Motor neuron (in vitro differentiated cells): ENCODE data around the gene FXYD6. TPM values are rescaled to one million over a fixed set of nuclear protein-coding genes. Genes with fewer than 3 reads are reported as not detected.

Experiments used
- ATAC-seq, 8 experiments: fragments of 200-7000 bp; cut with Tn5 transposase; replicated peaks in 6 of 8; 2 replicates each; pipeline ENCODE4 v1.8.0; 2021; ENCODE audit warnings: mild to moderate bottlenecking in 8 of 8, moderate library complexity in 8 of 8
- H3K27ac ChIP-seq, 2 donors: fragments of 250-450 bp; sonication (Bioruptor Pico); 2 replicates each; pipeline ENCODE4 v1.9.0; 2021; ENCODE audit warnings: antibody characterized with exemption in 2 of 2, mild to moderate bottlenecking in 2 of 2, moderate library complexity in 1 of 2
- H3K4me1 ChIP-seq, 2 donors: fragments of 250-450 bp; sonication (Bioruptor Pico); replicated peaks in 1 of 2; 2 replicates each; pipeline ENCODE4 v1.6.1; 2021; ENCODE audit warnings: antibody characterized with exemption in 2 of 2, mild to moderate bottlenecking in 2 of 2, moderate library complexity in 1 of 2
- H3K4me3 ChIP-seq, 5 donors: fragments of 250-450 bp; sonication (Bioruptor Pico); 2 replicates each; pipeline ENCODE4 v1.9.0; 2021; ENCODE audit warnings: antibody characterized with exemption in 5 of 5, mild to moderate bottlenecking in 5 of 5, moderate library complexity in 4 of 5
- WGBS, 10 experiments: fragments of 450-650 bp; shearing (Covaris generic); methylation state at CpG; one replicate each; pipeline ENCODE4 v1.0.0; 2022; 5-methylcytosine and 5-hydroxymethylcytosine counted together
- in situ Hi-C, 9 experiments: fragments of 400-800 bp; cut with MboI; loops; one replicate each; pipeline ENCODE4 v1.15.0; 2021; ENCODE audit warnings: low sequenced_read_pairs in 9 of 9, low pct_unique_long_range_greater_than_20kb in 2 of 9; ENCODE audit not compliant: unreplicated experiment in 9 of 9
- total RNA-seq, 8 experiments: library from RNA; unstranded; fragments of 300-600 nt; gene quantifications; 2 replicates each; pipeline versions ENCODE4 v1.2.3 to v1.2.4, GENCODE V29; 2022

FXYD6 gene
- total RNA-seq, 8 experiments from 2014 or later: 0.18 to 230 (median 114) TPM

GRCh38 chr11:117877120-117877784 is 794 bp upstream of the FXYD6 start:
- peak in 3 of 8 experiments; percentile 0 to 11 (median 6) for ATAC-seq
- 0 to 43% (median 21%) methylated on average over 1 to 10 of the region's 12 CpGs; no CpG with 5 or more reads in 4 of the 10 experiments for WGBS, 10 experiments
- in situ Hi-C loops: no loop called here
- peak overlapping the region in 1 of 2 donors; percentile 36 for H3K27ac ChIP-seq
- peaks cover 19 to 40% of the 10 kb centered on the region in 2 donors for H3K4me1 ChIP-seq
- H3K4me3 ChIP-seq: peak overlapping the region; percentile 80 to 100 (median 91)

DNA sequence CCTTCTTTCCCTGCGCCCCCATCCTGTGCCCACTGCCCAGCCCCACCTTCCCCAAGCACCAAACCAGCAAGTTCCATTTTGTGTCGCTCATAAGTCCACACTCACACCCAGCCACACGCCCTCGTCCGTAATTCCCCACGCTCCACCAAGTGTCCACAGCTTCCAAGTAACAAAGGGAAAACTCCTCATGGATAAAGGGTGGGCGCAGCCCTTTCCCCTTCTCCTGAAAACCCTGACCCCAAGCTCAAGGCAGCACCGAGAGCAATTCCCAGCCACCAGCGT is 458 bp downstream of the FXYD6 start:
- ATAC-seq: peak in 5 of 8 experiments; percentile 0 to 5 (median 2)

DNA sequence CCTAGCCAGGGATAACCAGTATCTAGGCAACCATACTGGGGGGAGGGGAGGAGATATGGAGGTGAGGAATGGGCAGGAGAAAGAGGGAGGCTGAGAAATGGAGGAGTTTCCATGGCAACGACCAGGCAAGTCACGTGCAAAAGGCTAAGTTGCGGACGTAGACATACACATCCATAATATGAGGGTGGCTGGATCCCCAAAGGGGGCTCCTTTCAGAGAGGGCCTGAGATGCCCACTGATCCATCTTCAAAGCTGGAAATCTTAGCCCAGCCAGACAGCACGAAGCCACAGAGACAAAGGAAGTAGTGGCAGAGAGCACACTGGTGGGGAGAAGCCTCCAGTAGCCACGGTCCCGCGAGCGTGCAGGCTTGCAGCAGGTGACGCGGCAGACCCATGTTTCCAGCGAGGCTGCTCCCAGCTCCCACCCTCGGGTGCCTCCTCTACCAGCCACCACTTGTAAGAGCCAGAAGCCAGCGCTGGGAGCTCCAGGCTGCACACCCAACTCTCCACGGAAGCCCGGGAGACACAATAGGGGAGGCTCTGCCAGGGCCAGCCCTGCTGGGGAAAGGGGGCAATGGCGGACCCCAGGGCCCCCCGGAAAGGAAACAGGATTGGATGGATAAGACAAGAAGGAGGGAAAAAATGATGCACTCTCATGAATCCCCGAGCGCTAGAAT is 938 bp downstream of the FXYD6 start:
- WGBS, 10 experiments: 0 to 9% (median 0%) methylated on average over 1 to 7 of the region's 20 CpGs; no CpG with 5 or more reads in 4 of the 10 experiments
- H3K4me3 ChIP-seq: peak overlapping the region; percentile 80 to 100 (median 91)
- in situ Hi-C loops: no loop called here
- H3K4me1 ChIP-seq: peaks cover 20 to 42% of the 10 kb centered on the region in 2 donors
- peak overlapping the region; percentile 79 to 84 for H3K27ac ChIP-seq
- ATAC-seq: peak in 5 of 8 experiments; percentile 39 to 61 (median 50)

More for the DNA sequence above, 458 bp downstream of the FXYD6 start:
- in situ Hi-C loops: no loop called here
- Histone ChIP-seq H3K4me3 (peak overlapping the region; percentile 80 to 100 (median 91)), H3K27ac (peak overlapping the region; percentile 79 to 84), H3K4me1 (peaks cover 19 to 38% of the 10 kb centered on the region in 2 donors)
- WGBS, 10 experiments: 0% methylated on average over 1 to 3 of the region's 9 CpGs; no CpG with 5 or more reads in 8 of the 10 experiments

DNA sequence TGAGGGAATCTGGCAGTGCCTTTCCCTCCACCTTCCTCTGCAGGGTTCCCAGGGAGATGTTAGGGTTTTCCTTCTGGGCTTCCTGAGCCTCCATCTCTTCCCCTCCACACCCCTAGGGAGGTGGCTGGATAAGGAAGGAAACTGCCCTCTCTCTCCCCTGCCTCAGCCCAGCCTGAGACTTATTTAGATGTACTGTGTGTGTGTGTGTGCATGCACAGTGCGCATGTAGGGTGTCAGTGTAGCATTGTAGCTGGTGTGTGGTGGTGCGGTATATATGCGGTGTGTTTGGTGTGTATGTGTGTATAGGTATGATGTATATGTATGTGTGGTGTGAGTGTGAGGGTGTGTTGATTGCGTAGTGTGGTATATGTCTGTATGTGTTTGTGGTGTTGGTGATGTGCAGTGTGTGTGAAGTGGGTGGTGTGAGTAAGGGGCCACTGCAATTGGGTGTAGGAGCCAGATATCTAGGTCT is 1.5 kb downstream of the FXYD6 start:
- peak in 2 of 8 experiments; percentile 1 to 5 for ATAC-seq
- in situ Hi-C loops: no loop called here
- 80 to 100% (median 93%) methylated on average over 1 to 3 of the region's 4 CpGs; no CpG with 5 or more reads in 7 of the 10 experiments for WGBS, 10 experiments

DNA sequence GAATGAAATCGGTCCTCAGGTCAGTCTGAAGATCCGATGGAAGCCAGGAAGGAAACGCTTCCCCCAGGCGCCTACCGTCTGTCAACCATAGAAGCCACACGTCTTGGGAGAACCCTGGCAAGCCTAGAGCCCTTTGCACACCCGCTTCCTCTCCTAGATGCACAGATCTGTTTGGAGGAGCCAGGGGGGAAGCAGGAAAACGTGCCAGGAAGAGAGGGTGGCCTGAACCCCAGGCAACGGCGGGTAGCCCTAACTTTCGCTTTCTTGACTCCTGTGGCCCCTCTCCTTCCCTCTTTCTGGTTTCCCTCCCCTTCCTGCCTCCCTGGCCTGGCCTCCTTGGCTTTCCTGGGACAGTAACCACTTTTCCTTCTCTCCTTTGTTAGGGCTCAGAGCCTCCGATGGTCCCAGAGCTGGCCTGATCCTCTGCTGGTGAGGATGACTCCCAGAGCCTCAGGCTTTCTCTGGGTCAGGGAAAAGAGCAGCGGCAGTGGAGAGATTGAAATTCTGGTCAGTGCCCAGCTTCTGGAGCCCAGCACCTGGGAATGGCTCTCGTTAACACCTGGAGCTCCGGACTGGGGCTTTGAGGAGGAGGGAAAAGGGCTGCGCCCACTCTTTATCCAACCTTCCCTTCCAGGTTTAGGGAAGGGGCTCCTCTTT is 2.1 kb downstream of the FXYD6 start:
- 27 to 100% (median 63%) methylated on average over 2 to 8 of the region's 16 CpGs; no CpG with 5 or more reads in 2 of the 10 experiments for WGBS, 10 experiments
- Histone ChIP-seq H3K4me1 (peaks cover 31 to 54% of the 10 kb centered on the region in 2 donors), H3K4me3 (peak overlapping the region; percentile 80 to 100 (median 91)), H3K27ac (peak overlapping the region; percentile 79 to 84)
- no peak for ATAC-seq
- in situ Hi-C loops: no loop called here

More for the DNA sequence above, 1.5 kb downstream of the FXYD6 start:
- peak overlapping the region; percentile 80 to 100 (median 91) for H3K4me3 ChIP-seq
- H3K4me1 ChIP-seq: peaks cover 25 to 48% of the 10 kb centered on the region in 2 donors
- peak overlapping the region; percentile 79 to 84 for H3K27ac ChIP-seq

- in situ Hi-C loops: no loop called here
- peak overlapping the region in 2 of 5 donors; percentile 80 to 86 for H3K4me3 ChIP-seq
- H3K4me1 ChIP-seq: peaks cover 37 to 60% of the 10 kb centered on the region in 2 donors
- no peak for ATAC-seq
- no peak overlapping the region for H3K27ac ChIP-seq
- WGBS, 10 experiments: 21 to 100% (median 69%) methylated on average over 1 to 4 of the region's 8 CpGs; no CpG with 5 or more reads in 6 of the 10 experiments
These were observed 2.7 kb downstream of the FXYD6 start for GRCh38 chr11:117873828-117874125.

GRCh38 chr11:117872975-117873827 is 3.3 kb downstream of the FXYD6 start:
- ATAC-seq: no peak
- WGBS, 10 experiments: 57 to 93% (median 90%) methylated on average over 4 to 11 of the region's 15 CpGs; no CpG with 5 or more reads in 3 of the 10 experiments
- Histone ChIP-seq H3K4me3 (no peak overlapping the region), H3K4me1 (peaks cover 38 to 64% of the 10 kb centered on the region in 2 donors), H3K27ac (no peak overlapping the region)
- in situ Hi-C loops: no loop called here

DNA sequence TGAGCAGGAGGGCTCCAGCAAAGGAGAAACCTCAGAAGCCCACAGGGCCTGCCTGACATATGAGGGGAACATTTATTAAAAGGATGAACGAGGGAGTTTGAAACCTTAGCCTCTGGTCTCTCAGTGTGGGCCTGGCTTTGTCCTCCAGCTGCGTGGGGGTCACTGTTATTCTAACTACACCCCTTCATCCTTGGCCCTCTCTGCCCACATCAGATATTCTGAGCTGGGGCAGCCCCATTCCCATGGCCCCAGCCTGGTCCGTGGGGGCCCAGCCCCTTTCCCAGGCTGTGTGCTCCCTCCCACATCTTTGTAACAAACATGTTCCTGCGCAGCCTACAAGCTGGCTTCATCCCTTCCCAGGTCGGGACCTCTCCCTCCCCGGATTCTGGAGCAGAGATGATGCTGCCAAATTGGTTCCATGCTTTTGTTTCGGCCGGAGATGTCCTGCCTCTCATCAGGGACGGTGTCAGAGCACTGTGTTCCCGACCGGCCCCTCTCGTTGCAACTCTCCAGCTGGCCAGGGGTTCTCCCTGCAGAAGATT is 4.0 kb downstream of the FXYD6 start:
- peaks cover 36 to 65% of the 10 kb centered on the region in 2 donors for H3K4me1 ChIP-seq
- H3K4me3 ChIP-seq: no peak overlapping the region
- in situ Hi-C loops: no loop called here
- no peak overlapping the region for H3K27ac ChIP-seq
- 7 to 80% (median 24%) methylated on average over 1 to 7 of the region's 12 CpGs; no CpG with 5 or more reads in 5 of the 10 experiments for WGBS, 10 experiments
- no peak for ATAC-seq

- 10 to 100% (median 100%) methylated on average over 1 to 4 of the region's 5 CpGs; no CpG with 5 or more reads in 7 of the 10 experiments for WGBS, 10 experiments
- no peak for ATAC-seq
- in situ Hi-C loops: no loop called here
- Histone ChIP-seq H3K4me1 (peaks cover 30 to 61% of the 10 kb centered on the region in 2 donors), H3K4me3 (no peak overlapping the region), H3K27ac (no peak overlapping the region)
These were observed 4.7 kb downstream of the FXYD6 start for GRCh38 chr11:117871784-117872183.

GRCh38 chr11:117871160-117871559 is 5.3 kb downstream of the FXYD6 start:
- no peak overlapping the region for H3K4me3 ChIP-seq
- peaks cover 30 to 61% of the 10 kb centered on the region in 2 donors for H3K4me1 ChIP-seq
- WGBS, 10 experiments: 70 to 100% (median 92%) methylated on average over 2 to 6 of the region's 18 CpGs; no CpG with 5 or more reads in 2 of the 10 experiments
- no peak overlapping the region for H3K27ac ChIP-seq
- in situ Hi-C loops: no loop called here
- ATAC-seq: no peak

DNA sequence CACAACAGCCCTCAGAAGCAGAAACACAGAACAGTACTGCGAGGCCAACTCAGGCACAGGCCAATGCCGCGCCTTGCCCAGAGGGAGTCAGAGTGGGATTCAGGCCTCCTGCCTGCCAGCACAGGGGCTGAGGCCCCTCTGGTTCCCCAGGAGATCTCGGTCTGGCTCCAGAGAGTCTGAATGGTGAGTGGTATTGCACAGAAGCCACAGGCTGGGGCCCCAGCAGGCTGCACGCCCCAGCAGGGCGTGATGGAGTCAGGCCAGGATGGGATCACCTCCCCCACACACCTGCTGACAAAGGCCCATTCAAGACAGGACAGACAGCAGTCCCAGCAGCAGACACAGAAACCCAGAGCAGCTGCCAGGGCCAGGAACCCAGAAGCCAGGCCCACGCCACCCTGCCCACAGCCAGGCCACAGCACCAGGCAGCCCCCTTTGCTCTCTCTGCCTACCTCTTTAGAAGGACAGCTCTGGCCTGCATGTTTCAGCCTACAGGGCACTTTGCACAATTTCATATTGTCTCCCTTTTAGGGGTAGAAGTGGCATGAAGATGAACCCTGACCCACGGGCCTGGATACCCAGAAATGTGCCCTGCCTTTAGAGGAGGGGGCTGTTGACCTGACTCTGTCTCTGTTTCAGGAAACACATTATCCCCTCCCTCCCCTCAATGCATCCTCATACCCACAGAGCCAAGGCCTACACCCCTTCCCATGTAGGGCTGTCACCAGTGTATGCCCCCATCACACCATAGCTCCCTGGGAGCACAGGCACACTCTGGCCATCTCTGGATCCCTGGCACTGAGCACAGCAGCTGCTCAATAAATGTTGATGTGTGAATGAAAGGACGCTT is 6.1 kb downstream of the FXYD6 start:
- peaks cover 30 to 59% of the 10 kb centered on the region in 2 donors for H3K4me1 ChIP-seq
- in situ Hi-C loops: no loop called here
- peak in 5 of 8 experiments; percentile 40 to 87 (median 52) for ATAC-seq
- no peak overlapping the region for H3K4me3 ChIP-seq
- no peak overlapping the region for H3K27ac ChIP-seq
- 14 to 87% (median 50%) methylated on average over 1 to 3 of the region's 9 CpGs; no CpG with 5 or more reads in 3 of the 10 experiments for WGBS, 10 experiments
